DND-41 (cell line): ENCODE data around the gene C10orf90.
"Not testable (repeated sequence)": the region's sequence is repeated elsewhere in the genome, so short reads cannot be mapped to it uniquely, and the experiment has no call there.

Experiments used
- ATAC-seq: fragments of 200-7000 bp; cut with Tn5 transposase; 3 replicates; pipeline ENCODE4 v1.9.1; 2021; ENCODE audit warnings: low read depth; ENCODE audit not compliant: insufficient read depth
- DNase-seq: peaks from one replicate; pipeline ENCODE4 v3.0.0-alpha.2; 2020
- H2AFZ ChIP-seq: 2 replicates; pipeline ENCODE4 v1.6.0; 2012; ENCODE audit warnings: low read depth, low read length
- H3K27ac ChIP-seq: 2 replicates; pipeline ENCODE4 v1.5.1; 2012; ENCODE audit warnings: low read length, inconsistent platforms
- H3K27me3 ChIP-seq: fragments of 200-600 bp; sonication (generic); 2 replicates; pipeline ENCODE4 v1.6.0; 2012; ENCODE audit warnings: low read length, mild to moderate bottlenecking, inconsistent platforms; ENCODE audit not compliant: insufficient read depth, poor library complexity
- H3K36me3 ChIP-seq: 2 replicates; pipeline ENCODE4 v1.5.1; 2012; ENCODE audit warnings: low read length, inconsistent platforms; ENCODE audit not compliant: insufficient read depth
- H3K4me1 ChIP-seq: 2 replicates; pipeline ENCODE4 v1.5.1; 2012; ENCODE audit warnings: mild to moderate bottlenecking, low read length; ENCODE audit not compliant: insufficient read depth
- H3K4me2 ChIP-seq: 2 replicates; pipeline ENCODE4 v1.6.0; 2012; ENCODE audit warnings: mild to moderate bottlenecking, moderate library complexity, low read length, inconsistent platforms; ENCODE audit not compliant: insufficient read depth
- H3K4me3 ChIP-seq, 2 experiments: fragments of 200-600 bp in 1 of 2; shearing (Covaris generic) in 1 of 2; 2 replicates each; pipeline ENCODE4 v1.5.1; 2012 to 2016; ENCODE audit warnings: inconsistent platforms in 2 of 2, low read length in 2 of 2, mild to moderate bottlenecking in 2 of 2, low read depth in 1 of 2, moderate library complexity in 1 of 2
- H3K79me2 ChIP-seq: 2 replicates; pipeline ENCODE4 v1.6.0; 2012; ENCODE audit warnings: low read length, inconsistent platforms; ENCODE audit not compliant: insufficient read depth
- H3K9ac ChIP-seq: 2 replicates; pipeline ENCODE4 v1.6.0; 2012; ENCODE audit warnings: low read depth, mild to moderate bottlenecking, inconsistent platforms, low read length, moderate library complexity
- H3K9me3 ChIP-seq: 2 replicates; pipeline ENCODE4 v1.5.1; 2012; ENCODE audit warnings: low read length, moderate library complexity, mild to moderate bottlenecking, inconsistent platforms; ENCODE audit not compliant: insufficient read depth, severe bottlenecking
- H4K20me1 ChIP-seq: 2 replicates; pipeline ENCODE4 v1.6.0; 2012; ENCODE audit warnings: low read length; ENCODE audit not compliant: insufficient read depth
- EZH2 ChIP-seq: IDR thresholded peaks from 3 replicates; pipeline ENCODE4 v1.6.1; 2012; ENCODE audit warnings: borderline replicate concordance, low read depth, mild to moderate bottlenecking, moderate library complexity, low read length, inconsistent platforms; ENCODE audit not compliant: severe bottlenecking
- TF ChIP-seq, protein P1 (sequence below): IDR thresholded peaks from 2 replicates; pipeline ENCODE4 v1.5.1; 2012; ENCODE audit warnings: borderline replicate concordance, low read length, moderate library complexity, mild to moderate bottlenecking; ENCODE audit not compliant: poor library complexity, severe bottlenecking; ENCODE audit errors: extremely low read depth

C10orf90 gene

GRCh38 chr10:126551202-126551601 is 119.3 kb downstream of the C10orf90 start:
- TF ChIP-seq, protein P1, sequence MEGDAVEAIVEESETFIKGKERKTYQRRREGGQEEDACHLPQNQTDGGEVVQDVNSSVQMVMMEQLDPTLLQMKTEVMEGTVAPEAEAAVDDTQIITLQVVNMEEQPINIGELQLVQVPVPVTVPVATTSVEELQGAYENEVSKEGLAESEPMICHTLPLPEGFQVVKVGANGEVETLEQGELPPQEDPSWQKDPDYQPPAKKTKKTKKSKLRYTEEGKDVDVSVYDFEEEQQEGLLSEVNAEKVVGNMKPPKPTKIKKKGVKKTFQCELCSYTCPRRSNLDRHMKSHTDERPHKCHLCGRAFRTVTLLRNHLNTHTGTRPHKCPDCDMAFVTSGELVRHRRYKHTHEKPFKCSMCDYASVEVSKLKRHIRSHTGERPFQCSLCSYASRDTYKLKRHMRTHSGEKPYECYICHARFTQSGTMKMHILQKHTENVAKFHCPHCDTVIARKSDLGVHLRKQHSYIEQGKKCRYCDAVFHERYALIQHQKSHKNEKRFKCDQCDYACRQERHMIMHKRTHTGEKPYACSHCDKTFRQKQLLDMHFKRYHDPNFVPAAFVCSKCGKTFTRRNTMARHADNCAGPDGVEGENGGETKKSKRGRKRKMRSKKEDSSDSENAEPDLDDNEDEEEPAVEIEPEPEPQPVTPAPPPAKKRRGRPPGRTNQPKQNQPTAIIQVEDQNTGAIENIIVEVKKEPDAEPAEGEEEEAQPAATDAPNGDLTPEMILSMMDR, result no peak
- no peak for TF ChIP-seq EZH2
- no peaks in the 10 kb centered on the region for H3K4me1 ChIP-seq
- no peak for DNase-seq
- no peak overlapping the region for H3K4me2 ChIP-seq
- no peak for ATAC-seq
- H2AFZ ChIP-seq, result no peak overlapping the region
- H3K9me3 ChIP-seq, result no peaks in the 10 kb centered on the region
- no peaks in the 10 kb centered on the region for H4K20me1 ChIP-seq
- no peak overlapping the region for H3K9ac ChIP-seq
- no peaks in the 10 kb centered on the region for H3K36me3 ChIP-seq
- no peaks in the 10 kb centered on the region for H3K27me3 ChIP-seq
- no peak overlapping the region for H3K27ac ChIP-seq
- no peaks in the 10 kb centered on the region for H3K79me2 ChIP-seq
- H3K4me3 ChIP-seq, result no peak overlapping the region

DNA sequence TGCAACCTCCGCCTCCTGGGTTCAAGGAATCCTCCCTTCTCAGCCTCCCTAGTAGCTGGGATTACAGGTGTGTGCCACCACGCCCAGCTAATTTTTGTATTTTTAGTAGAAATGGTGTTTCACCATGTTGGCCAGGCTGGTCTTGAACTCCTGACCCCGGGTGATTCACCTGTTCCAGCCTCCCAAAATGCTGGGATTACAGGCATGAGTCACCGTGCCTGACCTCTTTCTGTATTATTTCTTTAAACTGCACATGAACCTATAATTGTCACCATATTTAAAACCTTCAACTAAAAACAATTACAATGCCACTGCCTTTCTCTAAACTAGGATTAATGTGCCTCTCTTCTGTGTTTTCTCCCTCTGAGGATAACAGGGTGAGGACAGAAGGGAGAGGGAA is 119.9 kb downstream of the C10orf90 start:
- H3K4me2 ChIP-seq, H3K79me2 ChIP-seq, H4K20me1 ChIP-seq, H3K9ac ChIP-seq, ATAC-seq, H3K27ac ChIP-seq, H3K4me3 ChIP-seq, H3K4me1 ChIP-seq, H3K9me3 ChIP-seq, DNase-seq, H3K36me3 ChIP-seq, H2AFZ ChIP-seq, H3K27me3 ChIP-seq: not testable (repeated sequence)

GRCh38 chr10:126549344-126549743 is 121.1 kb downstream of the C10orf90 start:
- H3K9ac ChIP-seq, result no peak overlapping the region
- DNase-seq (no peak), ATAC-seq (no peak)
- no peaks in the 10 kb centered on the region for H3K9me3 ChIP-seq
- no peaks in the 10 kb centered on the region for H3K4me1 ChIP-seq
- no peak overlapping the region for H3K4me2 ChIP-seq
- H3K27me3 ChIP-seq, result no peaks in the 10 kb centered on the region
- no peak overlapping the region for H3K27ac ChIP-seq
- TF ChIP-seq, protein P1, result no peak
- no peak for TF ChIP-seq EZH2
- no peaks in the 10 kb centered on the region for H3K36me3 ChIP-seq
- H3K4me3 ChIP-seq, result no peak overlapping the region
- no peaks in the 10 kb centered on the region for H3K79me2 ChIP-seq
- no peak overlapping the region for H2AFZ ChIP-seq
- H4K20me1 ChIP-seq, result no peaks in the 10 kb centered on the region

DNA sequence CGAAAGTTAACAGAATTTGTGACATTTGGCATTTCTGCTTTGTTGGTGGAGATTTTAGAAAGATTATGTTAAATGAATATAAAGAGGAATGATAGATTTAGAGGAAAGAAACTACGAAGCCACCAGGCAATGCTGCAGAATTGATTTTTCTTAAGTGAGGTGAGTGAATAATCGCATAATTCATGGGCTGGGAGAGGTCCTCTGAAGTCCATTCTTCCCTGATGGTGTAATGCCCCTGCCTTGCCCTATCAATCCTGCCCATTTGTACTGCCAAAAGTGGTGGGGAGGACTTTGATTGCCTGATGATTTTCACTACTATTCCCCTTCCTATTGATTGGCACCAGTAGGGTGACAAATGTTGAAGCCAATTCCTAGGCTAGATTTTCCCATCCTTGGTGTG is 125.9 kb downstream of the C10orf90 start:
- Histone ChIP-seq H2AFZ (no peak overlapping the region), H3K27me3 (no peaks in the 10 kb centered on the region), H4K20me1 (no peaks in the 10 kb centered on the region), H3K4me1 (no peaks in the 10 kb centered on the region), H3K9ac (no peak overlapping the region), H3K79me2 (no peaks in the 10 kb centered on the region), H3K4me3 (no peak overlapping the region), H3K36me3 (no peaks in the 10 kb centered on the region), H3K9me3 (no peaks in the 10 kb centered on the region), H3K27ac (no peak overlapping the region), H3K4me2 (no peak overlapping the region)
- no peak for TF ChIP-seq EZH2
- TF ChIP-seq, protein P1, result no peak
- DNase-seq, result no peak
- no peak for ATAC-seq
